H1 (cell line): ENCODE data around the gene PRCP. TPM values are rescaled to one million over a fixed set of nuclear protein-coding genes. Genes with fewer than 3 reads are reported as not detected.

Source experiments
- CTCF ChIA-PET: fragments of 300-600 bp; sonication (Branson Sonifier 250); formaldehyde crosslinking; loops from one replicate; lab custom pipeline; 2021; ENCODE audit not compliant: partially characterized antibody; lab: Charles Lee
- POLR2A ChIA-PET: fragments of 300-600 bp; sonication (Branson Sonifier 250); formaldehyde crosslinking; loops from one replicate; lab custom pipeline; 2021; ENCODE audit warnings: inconsistent platforms; ENCODE audit not compliant: partially characterized antibody; lab: Charles Lee
- DNase-seq, 2 experiments: peaks; one replicate each; pipeline versions ENCODE4 v3.0.0 to v3.0.0-alpha.2; 2010 to 2022; ENCODE audit warnings: low spot score in 2 of 2, low read depth in 1 of 2, mixed read lengths in 1 of 2
- FAIRE-seq: peaks from 2 replicates; lab custom pipeline; 2011; peaks lifted over from hg19 to GRCh38; lab: Jason Lieb, UNC
- H2AFZ ChIP-seq: 2 replicates; pipeline ENCODE4 v1.8.1; 2012; ENCODE audit warnings: low read length, inconsistent platforms
- H2AK5ac ChIP-seq: 2 replicates; pipeline ENCODE4 v1.6.1; 2013; ENCODE audit warnings: low read depth, low read length
- H2BK120ac ChIP-seq: replicated peaks from 2 replicates; pipeline ENCODE3; 2013; ENCODE audit warnings: low read depth, low read length, inconsistent platforms
- H2BK12ac ChIP-seq: 2 replicates; pipeline ENCODE4 v1.6.1; 2013; ENCODE audit warnings: low read depth, low read length
- H2BK15ac ChIP-seq: 2 replicates; pipeline ENCODE4 v1.6.1; 2013; ENCODE audit warnings: low read length
- H2BK20ac ChIP-seq: 2 replicates; pipeline ENCODE4 v1.6.1; 2013; ENCODE audit warnings: low read length
- H2BK5ac ChIP-seq: 2 replicates; pipeline ENCODE4 v1.6.1; 2013; ENCODE audit warnings: low read depth, low read length
- H3K14ac ChIP-seq: 2 replicates; pipeline ENCODE4 v1.6.1; 2013; ENCODE audit warnings: inconsistent platforms; ENCODE audit not compliant: insufficient read length
- H3K18ac ChIP-seq: 2 replicates; pipeline ENCODE4 v1.6.1; 2013; ENCODE audit warnings: low read length; ENCODE audit errors: extremely low read depth
- H3K23ac ChIP-seq: 2 replicates; pipeline ENCODE4 v1.6.1; 2013; ENCODE audit warnings: inconsistent platforms; ENCODE audit not compliant: insufficient read length
- H3K23me2 ChIP-seq: 2 replicates; pipeline ENCODE4 v1.6.1; 2013; ENCODE audit warnings: low read depth, low read length
- H3K27ac ChIP-seq: 2 replicates; pipeline ENCODE4 v1.6.1; 2011; ENCODE audit warnings: low read depth, low read length, inconsistent platforms
- H3K27me3 ChIP-seq, 4 experiments: replicated peaks in 1 of 4; 1 replicate in 1 of 4; 2 replicates in 3 of 4; pipeline versions ENCODE4 v1.6.1 to v1.8.1; 2011 to 2013; ENCODE audit warnings: low read length in 3 of 4, mild to moderate bottlenecking in 3 of 4, inconsistent platforms in 2 of 4, mixed read lengths in 2 of 4, moderate library complexity in 1 of 4; ENCODE audit not compliant: control insufficient read depth in 3 of 4, insufficient read depth in 3 of 4; ENCODE audit errors: extremely low read depth in 1 of 4
- H3K36me3 ChIP-seq, 4 experiments: 2 replicates each; pipeline versions ENCODE4 v1.6.1 to v1.8.1; 2011 to 2013; ENCODE audit warnings: mild to moderate bottlenecking in 4 of 4, low read length in 3 of 4, moderate library complexity in 2 of 4, control low read depth in 1 of 4, inconsistent platforms in 1 of 4; ENCODE audit not compliant: insufficient read depth in 4 of 4, control insufficient read depth in 2 of 4
- H3K4ac ChIP-seq: replicated peaks from 2 replicates; pipeline ENCODE3; 2013; ENCODE audit warnings: low read length, low read depth, mixed read lengths, inconsistent platforms; ENCODE audit not compliant: insufficient read length
- H3K4me1 ChIP-seq, 4 experiments: replicated peaks in 1 of 4; 1 replicate in 1 of 4; 2 replicates in 3 of 4; pipeline versions ENCODE4 v1.6.1 to v1.8.1; 2011 to 2013; ENCODE audit warnings: low read length in 3 of 4, inconsistent platforms in 2 of 4, mixed read lengths in 1 of 4; ENCODE audit not compliant: insufficient read depth in 4 of 4, control insufficient read depth in 3 of 4
- H3K4me2 ChIP-seq, 2 experiments: 2 replicates each; pipeline versions ENCODE4 v1.6.1 to v1.8.1; 2011 to 2013; ENCODE audit warnings: low read depth in 2 of 2, low read length in 2 of 2, control low read depth in 1 of 2, inconsistent platforms in 1 of 2, mild to moderate bottlenecking in 1 of 2; ENCODE audit not compliant: insufficient read depth in 1 of 2
- H3K4me3 ChIP-seq, 4 experiments: fragments of 200-600, 300-600 bp in 1 of 4; sonication (generic), shearing (Covaris generic), sonication (Bioruptor Twin) in 1 of 4; 2 replicates each; pipeline versions ENCODE4 v1.5.1 to v1.8.1; 2011 to 2016; ENCODE audit warnings: low read length in 4 of 4, low read depth in 3 of 4, control low read depth in 2 of 4, inconsistent platforms in 2 of 4, mild to moderate bottlenecking in 2 of 4, mixed read lengths in 1 of 4, moderate library complexity in 1 of 4; ENCODE audit not compliant: insufficient read depth in 2 of 4; ENCODE audit errors: extremely low read depth in 1 of 4
- H3K56ac ChIP-seq: replicated peaks from 2 replicates; pipeline ENCODE3; 2013; ENCODE audit warnings: low read depth, mild to moderate bottlenecking, mixed read lengths, low read length, inconsistent platforms; ENCODE audit not compliant: insufficient read length
- H3K79me1 ChIP-seq: 2 replicates; pipeline ENCODE4 v1.6.1; 2013; ENCODE audit warnings: low read depth, low read length, control low read depth
- H3K79me2 ChIP-seq, 2 experiments: 2 replicates each; pipeline versions ENCODE4 v1.6.1 to v1.8.1; 2012 to 2013; ENCODE audit warnings: low read length in 2 of 2, mild to moderate bottlenecking in 2 of 2, inconsistent platforms in 1 of 2; ENCODE audit not compliant: insufficient read depth in 2 of 2, control insufficient read depth in 1 of 2
- H3K9ac ChIP-seq, 4 experiments: replicated peaks in 1 of 4; 1 replicate in 1 of 4; 2 replicates in 3 of 4; pipeline versions ENCODE4 v1.6.1 to v1.8.1; 2011 to 2013; ENCODE audit warnings: low read depth in 3 of 4, low read length in 3 of 4, control low read depth in 2 of 4, mild to moderate bottlenecking in 2 of 4, moderate library complexity in 2 of 4, inconsistent platforms in 1 of 4; ENCODE audit errors: extremely low read depth in 1 of 4
- H3K9me3 ChIP-seq, 2 experiments: 2 replicates each; pipeline versions ENCODE4 v1.6.1 to v1.8.1; 2012 to 2013; ENCODE audit warnings: mild to moderate bottlenecking in 2 of 2, moderate library complexity in 2 of 2, control low read depth in 1 of 2, inconsistent platforms in 1 of 2, low read depth in 1 of 2, low read length in 1 of 2, mixed read lengths in 1 of 2; ENCODE audit not compliant: insufficient read depth in 2 of 2
- H4K20me1 ChIP-seq, 2 experiments: replicated peaks in 1 of 2; 2 replicates each; pipeline versions ENCODE3 to v1.8.1; 2011 to 2013; ENCODE audit warnings: inconsistent platforms in 2 of 2, low read length in 2 of 2, mild to moderate bottlenecking in 1 of 2; ENCODE audit not compliant: insufficient read depth in 2 of 2, control insufficient read depth in 1 of 2
- H4K5ac ChIP-seq: 2 replicates; pipeline ENCODE4 v1.6.1; 2013; ENCODE audit warnings: low read length, low read depth, mixed read lengths, inconsistent platforms; ENCODE audit not compliant: insufficient read length
- H4K8ac ChIP-seq: 2 replicates; pipeline ENCODE4 v1.8.0; 2013; ENCODE audit warnings: mild to moderate bottlenecking, moderate library complexity, low read length, inconsistent platforms; ENCODE audit not compliant: insufficient read depth; ENCODE audit errors: extremely low read depth
- H4K91ac ChIP-seq: replicated peaks from 2 replicates; pipeline ENCODE3; 2013; ENCODE audit warnings: low read length, mixed read lengths, inconsistent platforms; ENCODE audit not compliant: insufficient read length
- BCL11A ChIP-seq, 2 experiments: IDR thresholded peaks; one replicate each; pipeline ENCODE4 v1.6.1; 2011; ENCODE audit warnings: low read depth in 2 of 2, low read length in 2 of 2, mild to moderate bottlenecking in 2 of 2
- EGR1 ChIP-seq: IDR thresholded peaks from 2 replicates; pipeline ENCODE4 v1.6.1; 2011; ENCODE audit warnings: low read depth, low read length, borderline replicate concordance
- GABPA ChIP-seq: IDR thresholded peaks from 2 replicates; pipeline ENCODE4 v1.6.1; 2011; ENCODE audit warnings: mild to moderate bottlenecking, low read length, moderate library complexity, borderline replicate concordance; ENCODE audit not compliant: insufficient read depth
- JUND ChIP-seq: IDR thresholded peaks from 2 replicates; pipeline ENCODE4 v1.6.1; 2011; ENCODE audit warnings: mild to moderate bottlenecking, improper control_type of control experiment, low read length
- KDM1A ChIP-seq: fragments of 200-600, 300-600 bp; sonication (generic); IDR thresholded peaks from 2 replicates; pipeline ENCODE4 v1.7.1; 2016; ENCODE audit warnings: mild to moderate bottlenecking, low read length, borderline replicate concordance
- POLR2A ChIP-seq, 2 experiments: IDR thresholded peaks; 1 replicate in 1 of 2; 2 replicates in 1 of 2; pipeline ENCODE4 v1.6.1; 2011; ENCODE audit warnings: low read depth in 2 of 2, low read length in 2 of 2, mild to moderate bottlenecking in 2 of 2; ENCODE audit errors: control extremely low read depth in 1 of 2
- RFX5 ChIP-seq: IDR thresholded peaks from 2 replicates; pipeline ENCODE4 v1.6.1; 2011; ENCODE audit warnings: low read depth, low read length, improper control_type of control experiment, borderline replicate concordance
- RNF2 ChIP-seq: fragments of 200-900, 300-1000 bp; sonication (generic); IDR thresholded peaks from 2 replicates; pipeline ENCODE4 v1.7.1; 2016; ENCODE audit warnings: borderline replicate concordance, low read depth, mild to moderate bottlenecking, antibody characterized with exemption, low read length; ENCODE audit not compliant: poor library complexity, severe bottlenecking; ENCODE audit errors: missing control alignments
- SIN3A ChIP-seq, 2 experiments: IDR thresholded peaks in 1 of 2; conservative IDR thresholded peaks in 1 of 2; 2 replicates each; pipeline ENCODE4 v1.6.1; 2011 to 2012; ENCODE audit warnings: low read length in 2 of 2, improper control_type of control experiment in 1 of 2, low read depth in 1 of 2, mild to moderate bottlenecking in 1 of 2
- SP2 ChIP-seq: IDR thresholded peaks from 2 replicates; pipeline ENCODE4 v1.6.1; 2012; ENCODE audit warnings: mild to moderate bottlenecking, low read length, inconsistent platforms
- TBP ChIP-seq: IDR thresholded peaks from 2 replicates; pipeline ENCODE4 v1.6.1; 2011; ENCODE audit warnings: low read depth, low read length, improper control_type of control experiment
- TCF12 ChIP-seq: IDR thresholded peaks from 2 replicates; pipeline ENCODE4 v1.6.1; 2011; ENCODE audit warnings: low read depth, mild to moderate bottlenecking, low read length
- ZNF274 ChIP-seq: IDR thresholded peaks from 2 replicates; pipeline ENCODE4 v1.7.0; 2012; ENCODE audit warnings: low read length, borderline replicate concordance; ENCODE audit errors: extremely low read depth
- WGBS, 2 experiments: shearing (Covaris generic) in 1 of 2; methylation state at CpG; one replicate each; pipeline versions ENCODE4 v1.1.6 to v1.1.7; 2013 to 2015; ENCODE audit warnings: low lambda C conversion rate in 2 of 2, mixed read lengths in 2 of 2, inconsistent platforms in 1 of 2, low coverage in 1 of 2, missing lambda C conversion rate in 1 of 2; ENCODE audit not compliant: insufficient replicate concordance in 2 of 2, insufficient coverage in 1 of 2, insufficient read length in 1 of 2; ENCODE audit errors: extremely low coverage in 1 of 2, missing lambda C conversion rate in 1 of 2; 5-methylcytosine and 5-hydroxymethylcytosine counted together
- polyA plus RNA-seq, 7 experiments: library from polyadenylated mRNA; depleted of rRNA in 3 of 7; stranded (reverse) in 5 of 7; unstranded in 2 of 7; fragments of >200 nt in 5 of 7; fragments of 200-250 nt in 2 of 7; gene quantifications; 1 replicate in 5 of 7; 2 replicates in 1 of 7; 4 replicates in 1 of 7; pipeline versions ENCODE4 v1.2.1 to v1.2.3, GENCODE V29; 2011 to 2013; ENCODE audit warnings: missing spikeins in 2 of 7, mixed read lengths in 2 of 7
- total RNA-seq: library from RNA; stranded (reverse); fragmentation: NEBNext Ultra II Directional; extraction: Animal tissue kit (Norgen Biotek cat#: 25700); gene quantifications from 2 replicates; pipeline ENCODE4 v1.2.1, GENCODE V29; 2021
- TF ChIP-seq, protein P1 (sequence below): IDR thresholded peaks from 2 replicates; pipeline ENCODE4 v1.6.1; 2012; ENCODE audit warnings: inconsistent platforms

PRCP gene
- total and polyA plus RNA-seq, 2 of the 8 experiments (the other 6 are each of a cell fraction or from before 2014, with no cell fraction given) = 63.8 to 84.4 TPM

- H3K79me2 ChIP-seq = no peaks in the 10 kb centered on the region
- DNase-seq (no peak), FAIRE-seq (no peak)
- no peak overlapping the region for H4K5ac ChIP-seq
- H3K23me2 ChIP-seq = no peaks in the 10 kb centered on the region
- no peaks in the 10 kb centered on the region for H4K20me1 ChIP-seq
- no peak overlapping the region for H2AK5ac ChIP-seq
- no peak overlapping the region for H4K91ac ChIP-seq
- no peak overlapping the region for H3K18ac ChIP-seq
- H2BK12ac ChIP-seq = no peak overlapping the region
- H2BK5ac ChIP-seq = no peak overlapping the region
- H3K9ac ChIP-seq = no peak overlapping the region
- no peak overlapping the region for H3K56ac ChIP-seq
- no peak overlapping the region for H2BK15ac ChIP-seq
- CTCF ChIA-PET = interaction anchor here (0.8 to 1.8 kb wide), 8 partner anchors 9 to 446 kb away, joined by 3 to 8 read pairs (median 3); no protein-coding TSS in a partner anchor
- no peak overlapping the region for H3K4me2 ChIP-seq
- no peak overlapping the region for H3K4ac ChIP-seq
- H2AFZ ChIP-seq = no peak overlapping the region
- H3K36me3 ChIP-seq = no peaks in the 10 kb centered on the region
- no peak overlapping the region for H4K8ac ChIP-seq
- POLR2A ChIA-PET = interaction anchor here (0.6 kb wide), 1 partner anchor 231 kb away, joined by 3 read pairs; no protein-coding TSS in a partner anchor
- no peak overlapping the region for H2BK120ac ChIP-seq
- no peak overlapping the region for H3K14ac ChIP-seq
- H3K27me3 ChIP-seq = no peaks in the 10 kb centered on the region
- H3K79me1 ChIP-seq = no peaks in the 10 kb centered on the region
- no peak overlapping the region for H3K4me3 ChIP-seq
- H3K9me3 ChIP-seq = no peaks in the 10 kb centered on the region
- no peak overlapping the region for H3K23ac ChIP-seq
- H3K4me1 ChIP-seq = no peaks in the 10 kb centered on the region
- no peak overlapping the region for H2BK20ac ChIP-seq
- no peak overlapping the region for H3K27ac ChIP-seq
- 91% methylated on average over 1 of the region's 1 CpG; no CpG with 5 or more reads in 1 of the 2 experiments for WGBS, 2 experiments
- TF ChIP-seq GABPA (no peak), BCL11A (IDR thresholded peaks at IDR 0.05; ENCODE audit: low read depth in 2 of 2, low read length in 2 of 2) (no peak), JUND (no peak), TCF12 (no peak), TBP (no peak), SIN3A (conservative IDR thresholded peaks at IDR 0.05 in 1 of 2, IDR thresholded peaks at IDR 0.05 in 1 of 2; ENCODE audit: low read depth in 1 of 2, low read length in 2 of 2) (no peak), KDM1A (no peak), POLR2A (IDR thresholded peaks at IDR 0.05; ENCODE audit: control extremely low read depth in 1 of 2, low read depth in 2 of 2, low read length in 2 of 2) (no peak), RNF2 (no peak), RFX5 (no peak), EGR1 (no peak), SP2 (no peak), ZNF274 (no peak)
- TF ChIP-seq, protein P1, sequence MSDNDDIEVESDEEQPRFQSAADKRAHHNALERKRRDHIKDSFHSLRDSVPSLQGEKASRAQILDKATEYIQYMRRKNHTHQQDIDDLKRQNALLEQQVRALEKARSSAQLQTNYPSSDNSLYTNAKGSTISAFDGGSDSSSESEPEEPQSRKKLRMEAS = no peak
Observed at GRCh38 chr11:82802710-82803109, 97.5 kb downstream of the PRCP start.
